HEK293 (cell line): ENCODE results near the gene TP73.

ENCODE experiments used
- CTCF ChIP-seq: fragments of 450-650 bp; formaldehyde crosslinking; IDR thresholded peaks from 2 replicates; pipeline ENCODE4 v1.5.1; 2016; ENCODE audit warnings: missing biosample characterization, missing genetic modification characterization
- PBX3 ChIP-seq: sonication (generic); formaldehyde crosslinking; IDR thresholded peaks from 2 replicates; pipeline ENCODE4 v1.8.1; 2022; ENCODE audit warnings: mild to moderate bottlenecking, moderate library complexity, missing genetic modification reagents

GRCh38 chr1:3700631-3701030 lies 48.3 kb downstream of the TP73 start:
- TF ChIP-seq CTCF (no peak), PBX3 (CRISPR knock-in tag) (no peak)
